ENCODE data around the gene SUMF1. TPM values are rescaled to one million over a fixed set of nuclear protein-coding genes. Genes with fewer than 3 reads are reported as not detected.

SUMF1 gene
- total and polyA plus RNA-seq, 8 donors = 27.1 to 43.9 (median 35.3) TPM

DNA sequence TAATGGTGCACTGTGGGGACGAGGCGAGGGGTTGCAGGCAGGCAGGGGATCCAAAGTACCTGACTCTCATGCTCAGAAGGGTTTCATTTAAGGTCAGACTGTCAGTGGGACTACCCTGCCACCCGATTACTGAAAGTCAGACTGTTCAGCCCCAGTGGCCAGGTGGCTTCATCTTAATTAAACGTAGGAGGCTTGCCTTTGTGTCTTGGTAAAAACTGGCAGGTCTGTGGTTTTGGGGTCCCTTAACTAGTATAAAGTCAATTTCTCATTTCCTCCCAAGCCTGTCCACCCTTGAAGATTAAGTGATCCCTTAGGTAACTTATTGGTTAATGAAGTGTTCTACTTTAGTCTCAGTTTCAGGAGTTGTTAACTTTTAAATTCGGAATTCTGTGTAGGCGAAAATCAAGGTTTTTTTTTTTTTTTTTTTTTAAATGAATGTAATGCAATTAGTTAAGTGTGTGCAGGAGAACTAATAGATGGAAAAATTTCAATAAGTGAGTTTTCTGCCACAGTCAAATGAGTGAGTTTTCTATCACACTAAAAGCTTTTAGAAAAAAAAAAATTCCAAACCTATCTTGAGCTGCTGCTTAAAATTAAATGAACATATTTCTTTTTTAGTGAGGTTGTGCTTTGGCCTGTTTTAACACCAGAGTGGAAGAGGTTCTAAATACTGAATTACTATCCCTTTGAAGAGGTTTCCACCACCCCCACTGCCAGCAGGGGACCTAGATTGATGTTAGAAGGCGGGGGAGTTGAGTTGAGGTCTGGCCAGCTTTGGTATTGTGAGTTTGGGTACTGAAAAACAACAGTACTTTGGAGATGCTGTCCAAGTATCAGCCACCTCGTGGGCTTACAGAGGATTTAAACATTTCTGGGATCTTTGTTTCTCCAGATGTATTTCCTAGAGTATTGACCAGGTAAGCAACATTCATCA, 41.2 kb upstream of the SUMF1 start:
- DNase-seq = no peak
- H3K4me3 ChIP-seq = no peak overlapping the region
- TF ChIP-seq CTCF (IDR thresholded peaks at IDR 0.05) = no peak
- no peaks in the 10 kb centered on the region for H3K27me3 ChIP-seq
- no peaks in the 10 kb centered on the region for H3K36me3 ChIP-seq
- H3K4me1 ChIP-seq = peaks cover 7 to 36% of the 10 kb centered on the region in 2 donors
- intact Hi-C loops (cut with DNase I) = no loop called here
- H3K9me3 ChIP-seq = no peaks in the 10 kb centered on the region
- no peak overlapping the region for H3K27ac ChIP-seq
- no peak for ATAC-seq

DNA sequence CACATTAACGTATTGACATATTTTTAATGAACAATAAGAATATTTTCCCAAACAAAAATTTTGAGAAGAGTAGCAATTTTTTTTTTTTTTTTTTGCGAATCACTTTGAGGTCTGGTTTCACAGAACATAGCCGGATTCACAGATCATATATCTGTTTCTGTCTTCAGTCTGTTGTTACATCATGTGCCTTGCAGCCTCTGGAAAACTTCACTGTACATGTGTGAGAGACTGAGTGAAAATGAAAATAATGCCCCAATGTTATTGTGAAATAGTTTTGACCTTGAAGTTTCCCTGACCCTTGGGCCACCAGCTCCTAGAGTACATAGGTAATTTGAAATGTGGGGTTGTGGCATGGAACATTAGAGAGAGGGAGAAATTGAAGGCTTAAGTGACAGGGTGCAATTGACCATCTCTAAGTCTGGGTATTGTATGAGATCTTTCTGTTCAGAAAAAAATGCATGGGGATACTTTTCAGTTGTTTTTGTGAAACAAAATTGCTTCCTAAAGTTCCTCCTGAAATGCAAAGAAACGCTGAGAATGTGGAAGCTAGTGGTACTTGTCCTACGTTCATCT, 40.0 kb upstream of the SUMF1 start:
- H3K27ac ChIP-seq = no peak overlapping the region
- intact Hi-C loops (cut with DNase I) = no loop called here

GRCh38 chr3:4506559-4507023, 39.5 kb upstream of the SUMF1 start:
- Histone ChIP-seq H3K27ac (no peak overlapping the region), H3K4me3 (no peak overlapping the region), H3K9me3 (no peaks in the 10 kb centered on the region), H3K4me1 (peaks cover 7 to 36% of the 10 kb centered on the region in 2 donors), H3K27me3 (no peaks in the 10 kb centered on the region), H3K36me3 (no peaks in the 10 kb centered on the region)
- DNase-seq = no peak
- no peak for ATAC-seq
- intact Hi-C loops (cut with DNase I) = no loop called here
- no peak for TF ChIP-seq CTCF (IDR thresholded peaks at IDR 0.05)

More for the DNA sequence above, 40.0 kb upstream of the SUMF1 start:
- Histone ChIP-seq H3K27me3 (no peaks in the 10 kb centered on the region), H3K9me3 (no peaks in the 10 kb centered on the region), H3K36me3 (no peaks in the 10 kb centered on the region), H3K4me1 (peaks cover 7 to 36% of the 10 kb centered on the region in 2 donors), H3K4me3 (no peak overlapping the region)
- DNase-seq (no peak), ATAC-seq (no peak)
- no peak for TF ChIP-seq CTCF (IDR thresholded peaks at IDR 0.05)

- ATAC-seq (no peak), DNase-seq (no peak)
- Histone ChIP-seq H3K9me3 (no peaks in the 10 kb centered on the region), H3K36me3 (no peaks in the 10 kb centered on the region), H3K27me3 (no peaks in the 10 kb centered on the region), H3K4me1 (peaks cover 7 to 36% of the 10 kb centered on the region in 2 donors), H3K4me3 (no peak overlapping the region), H3K27ac (no peak overlapping the region)
- intact Hi-C loops (cut with DNase I) = no loop called here
- TF ChIP-seq CTCF (IDR thresholded peaks at IDR 0.05) = no peak
These were observed 38.9 kb upstream of the SUMF1 start for GRCh38 chr3:4505688-4506558.

Data from left lung (tissue), 10 donors.